ENCODE results near the gene RAB28.

The RAB28 gene

DNA sequence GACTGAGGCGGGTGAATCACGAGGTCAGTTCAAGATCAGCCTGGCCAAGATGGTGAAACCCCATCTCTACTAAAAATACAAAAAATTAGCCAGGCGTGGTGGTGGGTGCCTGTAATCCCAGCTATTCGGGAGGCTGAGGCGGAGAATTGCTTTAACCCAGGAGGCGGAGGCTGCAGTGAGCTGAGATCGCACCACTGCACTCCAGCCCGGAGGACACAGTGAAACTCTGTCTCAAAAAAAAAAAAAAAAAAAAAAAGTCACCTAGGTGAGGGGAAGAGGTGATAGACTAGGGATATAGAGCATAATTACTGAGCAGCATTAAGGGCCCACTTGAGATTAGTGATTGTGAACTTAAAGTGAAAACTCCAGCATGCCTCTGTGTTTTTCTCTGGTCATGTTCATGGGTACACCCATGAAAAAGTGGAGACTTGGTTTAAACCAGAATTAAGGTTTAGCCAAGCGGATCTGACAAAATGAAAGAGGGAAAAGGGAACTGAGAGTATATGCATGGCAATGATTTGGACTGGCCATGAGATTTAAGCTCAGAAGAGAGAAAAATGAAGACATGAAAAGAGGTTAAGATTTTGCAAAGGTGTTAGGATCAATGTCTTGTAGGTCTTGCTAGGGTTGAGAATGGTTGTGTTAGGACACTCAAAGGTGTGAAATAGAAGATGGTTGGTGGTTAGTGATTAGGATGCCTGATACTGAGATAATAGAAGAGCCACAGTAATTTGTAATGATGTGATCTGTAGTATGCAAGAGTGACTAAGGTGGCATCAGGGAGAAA, 105.0 kb downstream of the RAB28 start:
- H3K79me2 ChIP-seq (ENCODE audit: insufficient read depth, low read length): peaks cover 9% of the 10 kb centered on the region; the same call in 1 of the 2 replicates
- H3K4me2 ChIP-seq (ENCODE audit: low read depth, low read length, poor library complexity, severe bottlenecking): no peak overlapping the region
- no peaks in the 10 kb centered on the region for H3K9me2 ChIP-seq (replicated peaks; ENCODE audit: low read depth, low read length)
- no peaks in the 10 kb centered on the region for H3K27me3 ChIP-seq (ENCODE audit: insufficient read depth, low read length, poor library complexity, severe bottlenecking)
- H3K4me1 ChIP-seq (ENCODE audit: insufficient read depth, low read length, poor library complexity, severe bottlenecking): no peaks in the 10 kb centered on the region
- H3K9ac ChIP-seq (ENCODE audit: low read depth, low read length, poor library complexity, severe bottlenecking): no peak overlapping the region
- H3K36me3 ChIP-seq (ENCODE audit: insufficient read depth, low read length): no peaks in the 10 kb centered on the region; the same call in 1 of the 2 replicates
- H3K4me3 ChIP-seq (ENCODE audit: low read length, poor library complexity, severe bottlenecking): no peak overlapping the region
- no peaks in the 10 kb centered on the region for H3F3A ChIP-seq (ENCODE audit: low read depth)
- no peak overlapping the region for H2AFZ ChIP-seq (ENCODE audit: low read length)
- H4K20me1 ChIP-seq (ENCODE audit: insufficient read depth, low read length, poor library complexity, severe bottlenecking): no peaks in the 10 kb centered on the region
- no peak for TF ChIP-seq EZH2phosphoT487 (IDR thresholded peaks at IDR 0.05; ENCODE audit: borderline replicate concordance)
- H3K9me3 ChIP-seq (ENCODE audit: insufficient read depth, low read depth, low read length): no peaks in the 10 kb centered on the region

DNA sequence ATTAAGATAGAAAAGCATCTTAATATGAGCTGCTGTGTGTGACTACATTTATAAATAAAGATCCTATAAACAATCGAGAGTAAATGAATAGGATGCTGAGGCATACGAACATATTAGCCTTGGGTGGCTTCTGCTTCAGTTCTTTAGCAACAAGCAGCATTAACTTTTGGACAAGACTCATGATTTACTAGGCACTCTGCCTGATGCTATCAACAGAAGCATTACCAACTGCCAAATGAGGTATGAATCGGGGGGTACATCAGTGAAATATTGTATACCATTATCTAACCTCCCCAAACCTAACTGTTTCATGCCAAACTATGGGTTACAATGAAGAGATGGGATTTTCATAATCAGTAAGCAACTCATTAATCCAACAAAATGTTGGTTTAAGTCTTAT, 113.1 kb downstream of the RAB28 start:
- H3K9me3 ChIP-seq (ENCODE audit: insufficient read depth, low read depth, low read length): no peaks in the 10 kb centered on the region
- no peak overlapping the region for H3K4me3 ChIP-seq (ENCODE audit: low read length, poor library complexity, severe bottlenecking)
- H3K4me1 ChIP-seq (ENCODE audit: insufficient read depth, low read length, poor library complexity, severe bottlenecking): no peaks in the 10 kb centered on the region
- no peaks in the 10 kb centered on the region for H3F3A ChIP-seq (ENCODE audit: low read depth)
- H3K36me3 ChIP-seq (ENCODE audit: insufficient read depth, low read length): peaks cover 4% of the 10 kb centered on the region; the same call in 1 of the 2 replicates
- no peak overlapping the region for H3K4me2 ChIP-seq (ENCODE audit: low read depth, low read length, poor library complexity, severe bottlenecking)
- no peaks in the 10 kb centered on the region for H3K79me2 ChIP-seq (ENCODE audit: insufficient read depth, low read length)
- H3K9ac ChIP-seq (ENCODE audit: low read depth, low read length, poor library complexity, severe bottlenecking): no peak overlapping the region
- TF ChIP-seq, protein P1, sequence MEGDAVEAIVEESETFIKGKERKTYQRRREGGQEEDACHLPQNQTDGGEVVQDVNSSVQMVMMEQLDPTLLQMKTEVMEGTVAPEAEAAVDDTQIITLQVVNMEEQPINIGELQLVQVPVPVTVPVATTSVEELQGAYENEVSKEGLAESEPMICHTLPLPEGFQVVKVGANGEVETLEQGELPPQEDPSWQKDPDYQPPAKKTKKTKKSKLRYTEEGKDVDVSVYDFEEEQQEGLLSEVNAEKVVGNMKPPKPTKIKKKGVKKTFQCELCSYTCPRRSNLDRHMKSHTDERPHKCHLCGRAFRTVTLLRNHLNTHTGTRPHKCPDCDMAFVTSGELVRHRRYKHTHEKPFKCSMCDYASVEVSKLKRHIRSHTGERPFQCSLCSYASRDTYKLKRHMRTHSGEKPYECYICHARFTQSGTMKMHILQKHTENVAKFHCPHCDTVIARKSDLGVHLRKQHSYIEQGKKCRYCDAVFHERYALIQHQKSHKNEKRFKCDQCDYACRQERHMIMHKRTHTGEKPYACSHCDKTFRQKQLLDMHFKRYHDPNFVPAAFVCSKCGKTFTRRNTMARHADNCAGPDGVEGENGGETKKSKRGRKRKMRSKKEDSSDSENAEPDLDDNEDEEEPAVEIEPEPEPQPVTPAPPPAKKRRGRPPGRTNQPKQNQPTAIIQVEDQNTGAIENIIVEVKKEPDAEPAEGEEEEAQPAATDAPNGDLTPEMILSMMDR (conservative IDR thresholded peaks at IDR 0.05; ENCODE audit: low read length): no peak
- no peak for TF ChIP-seq EZH2phosphoT487 (IDR thresholded peaks at IDR 0.05; ENCODE audit: borderline replicate concordance)
- H2AFZ ChIP-seq (ENCODE audit: low read length): no peak overlapping the region
- no peaks in the 10 kb centered on the region for H3K9me2 ChIP-seq (replicated peaks; ENCODE audit: low read depth, low read length)
- no peaks in the 10 kb centered on the region for H4K20me1 ChIP-seq (ENCODE audit: insufficient read depth, low read length, poor library complexity, severe bottlenecking)
- H3K27me3 ChIP-seq (ENCODE audit: insufficient read depth, low read length, poor library complexity, severe bottlenecking): no peaks in the 10 kb centered on the region

DNA sequence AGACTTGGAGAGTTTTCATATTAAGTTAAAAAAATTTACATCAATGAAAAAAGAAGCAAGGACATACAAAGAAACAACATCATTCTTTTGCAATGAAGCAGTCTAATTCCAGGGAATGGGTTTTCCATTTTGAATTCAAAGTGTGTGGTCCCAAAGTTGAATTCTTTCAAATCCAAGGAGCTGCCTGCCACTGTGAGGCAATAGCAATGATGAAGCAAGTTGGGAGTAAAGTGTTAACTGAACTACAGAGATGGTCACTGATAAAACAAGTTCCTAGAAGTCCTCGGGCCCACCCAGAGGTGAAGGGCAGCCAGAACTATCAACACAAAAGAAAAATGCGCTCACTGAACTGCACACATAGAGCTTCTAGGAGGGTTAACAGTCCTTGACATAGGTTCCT, 115.9 kb downstream of the RAB28 start:
- Histone ChIP-seq H3K36me3 (ENCODE audit: insufficient read depth, low read length) (peaks cover 4% of the 10 kb centered on the region; the same call in 1 of the 2 replicates), H3K9me2 (replicated peaks; ENCODE audit: low read depth, low read length) (no peaks in the 10 kb centered on the region), H2AFZ (ENCODE audit: low read length) (no peak overlapping the region), H3K79me2 (ENCODE audit: insufficient read depth, low read length) (no peaks in the 10 kb centered on the region), H3K9ac (ENCODE audit: low read depth, low read length, poor library complexity, severe bottlenecking) (no peak overlapping the region), H3K27me3 (ENCODE audit: insufficient read depth, low read length, poor library complexity, severe bottlenecking) (no peaks in the 10 kb centered on the region), H3K9me3 (ENCODE audit: insufficient read depth, low read depth, low read length) (no peaks in the 10 kb centered on the region), H3F3A (ENCODE audit: low read depth) (no peaks in the 10 kb centered on the region), H4K20me1 (ENCODE audit: insufficient read depth, low read length, poor library complexity, severe bottlenecking) (no peaks in the 10 kb centered on the region), H3K4me2 (ENCODE audit: low read depth, low read length, poor library complexity, severe bottlenecking) (no peak overlapping the region), H3K4me3 (ENCODE audit: low read length, poor library complexity, severe bottlenecking) (no peak overlapping the region), H3K4me1 (ENCODE audit: insufficient read depth, low read length, poor library complexity, severe bottlenecking) (no peaks in the 10 kb centered on the region)
- TF ChIP-seq, protein P1 (conservative IDR thresholded peaks at IDR 0.05; ENCODE audit: low read length): no peak
- no peak for TF ChIP-seq EZH2phosphoT487 (IDR thresholded peaks at IDR 0.05; ENCODE audit: borderline replicate concordance)

Measured in Loucy (cell line).